Measurements from ENCODE around the gene ZFYVE16. TPM values are rescaled to one million over a fixed set of nuclear protein-coding genes. Genes with fewer than 3 reads are reported as not detected.
A peak's percentile ranks its signal among the peaks of the same experiment; 100 is the strongest.

ZFYVE16 gene
- total and polyA plus RNA-seq, 2 of the 13 experiments (the other 11 are each of a cell fraction or from before 2014, with no cell fraction given): 9.3 to 33.3 TPM

- TF ChIP-seq USF2 (IDR thresholded peaks at IDR 0.05; ENCODE audit: low read depth, low read length): no peak
- TF ChIP-seq USF2 (CRISPR knock-in tag; IDR thresholded peaks at IDR 0.05; ENCODE audit: borderline replicate concordance): no peak
- TF ChIP-seq ATF4 (CRISPR knock-in tag; IDR thresholded peaks at IDR 0.05): no peak
- TF ChIP-seq ZNF589 (CRISPR knock-in tag; conservative IDR thresholded peaks at IDR 0.05): no peak
- TF ChIP-seq ZNF646 (CRISPR knock-in tag; IDR thresholded peaks at IDR 0.05): no peak
- TF ChIP-seq ZNF296 (CRISPR knock-in tag; conservative IDR thresholded peaks at IDR 0.05): no peak
- TF ChIP-seq PLSCR1 (CRISPR knock-in tag; IDR thresholded peaks at IDR 0.05; ENCODE audit: borderline replicate concordance): no peak
- no peak for TF ChIP-seq ZNF670 (CRISPR knock-in tag; IDR thresholded peaks at IDR 0.05; ENCODE audit: borderline replicate concordance)
- no peak for TF ChIP-seq ZFP1 (CRISPR knock-in tag; IDR thresholded peaks at IDR 0.05)
- TF ChIP-seq SAP130 (CRISPR knock-in tag; IDR thresholded peaks at IDR 0.05; ENCODE audit: low read depth): peak; percentile 40; the same call in 1 of the 2 replicates
- no peak for TF ChIP-seq FOXC1 (CRISPR knock-in tag; IDR thresholded peaks at IDR 0.05; ENCODE audit: borderline replicate concordance)
- no peak for TF ChIP-seq ELF1 (CRISPR knock-in tag; IDR thresholded peaks at IDR 0.05)
- TF ChIP-seq, protein P1, sequence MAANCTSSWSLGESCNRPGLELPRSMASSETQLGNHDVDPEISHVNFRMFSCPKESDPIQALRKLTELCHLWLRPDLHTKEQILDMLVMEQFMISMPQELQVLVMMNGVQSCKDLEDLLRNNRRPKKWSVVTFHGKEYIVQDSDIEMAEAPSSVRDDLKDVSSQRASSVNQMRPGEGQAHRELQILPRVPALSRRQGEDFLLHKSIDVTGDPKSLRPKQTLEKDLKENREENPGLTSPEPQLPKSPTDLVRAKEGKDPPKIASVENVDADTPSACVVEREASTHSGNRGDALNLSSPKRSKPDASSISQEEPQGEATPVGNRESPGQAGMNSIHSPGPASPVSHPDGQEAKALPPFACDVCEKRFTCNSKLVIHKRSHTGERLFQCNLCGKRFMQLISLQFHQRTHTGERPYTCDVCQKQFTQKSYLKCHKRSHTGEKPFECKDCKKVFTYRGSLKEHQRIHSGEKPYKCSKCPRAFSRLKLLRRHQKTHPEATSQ (CRISPR knock-in tag; IDR thresholded peaks at IDR 0.05; ENCODE audit: borderline replicate concordance): no peak
- no peak for TF ChIP-seq HNRNPLL (IDR thresholded peaks at IDR 0.05; ENCODE audit: low read depth, low read length, poor library complexity, severe bottlenecking)
- no peak for TF ChIP-seq MXD4 (CRISPR knock-in tag; IDR thresholded peaks at IDR 0.05)
- no peak for TF ChIP-seq ZFP36 (IDR thresholded peaks at IDR 0.05; ENCODE audit: borderline replicate concordance, low read depth, low read length, partially characterized antibody)
- no peak for TF ChIP-seq TAF1 (CRISPR knock-in tag; IDR thresholded peaks at IDR 0.05)
- TF ChIP-seq SMAD3 (CRISPR knock-in tag; IDR thresholded peaks at IDR 0.05): 0 out of 2 replicates have a peak, but pooled peaks have one; percentile 67
These were observed 67.1 kb downstream of the ZFYVE16 start (continued) for GRCh38 chr5:80474929-80475328.
